MCF 10A (cell line): ENCODE data around the gene GNB1L. TPM values are rescaled to one million over a fixed set of nuclear protein-coding genes. Genes with fewer than 3 reads are reported as not detected.
A peak's percentile ranks its signal among the peaks of the same experiment; 100 is the strongest.

Experiments
- BruUV-seq: library from RNA; stranded (reverse); fragments of 400-500 nt; replicated peaks from 2 replicates; lab custom pipeline; 2021; lab: Mats Ljungman, UMichigan
- CTCF ChIA-PET: fragments of 300-600 bp; sonication (Branson Sonifier 250); formaldehyde crosslinking; extraction: SDS; loops from one replicate; lab custom pipeline; 2021; ENCODE audit warnings: antibody characterized with exemption, inconsistent platforms; lab: Yijun Ruan, JAX
- POLR2A ChIA-PET: fragments of 300-600, 350-650 bp; sonication (Branson Sonifier 250); formaldehyde crosslinking; extraction: SDS; loops from one replicate; lab custom pipeline; 2020; ENCODE audit warnings: antibody characterized with exemption, inconsistent platforms; lab: Yijun Ruan, JAX
- DNase-seq: peaks from one replicate; pipeline ENCODE4 v3.0.0-alpha.2; 2018; ENCODE audit not compliant: unreplicated experiment
- H3K27ac Mint-ChIP-seq: one replicate; pipeline ENCODE4 v1.8.0; 2022; ENCODE audit warnings: mild to moderate bottlenecking, low read depth, mixed read lengths; ENCODE audit not compliant: unreplicated experiment
- H3K27me3 Mint-ChIP-seq: one replicate; pipeline ENCODE4 v1.8.0; 2022; ENCODE audit warnings: mixed read lengths; ENCODE audit not compliant: insufficient read depth, unreplicated experiment
- H3K36me3 Mint-ChIP-seq: one replicate; pipeline ENCODE4 v1.8.0; 2022; ENCODE audit warnings: mild to moderate bottlenecking, moderate library complexity, mixed read lengths; ENCODE audit not compliant: insufficient read depth, unreplicated experiment
- H3K4me1 Mint-ChIP-seq: one replicate; pipeline ENCODE4 v1.8.0; 2022; ENCODE audit warnings: mixed read lengths; ENCODE audit not compliant: insufficient read depth, unreplicated experiment
- H3K4me3 Mint-ChIP-seq: one replicate; pipeline ENCODE4 v1.8.0; 2022; ENCODE audit warnings: mild to moderate bottlenecking, moderate library complexity, mixed read lengths; ENCODE audit not compliant: unreplicated experiment
- H3K9me3 Mint-ChIP-seq: one replicate; pipeline ENCODE4 v1.8.0; 2022; ENCODE audit warnings: mixed read lengths; ENCODE audit not compliant: unreplicated experiment
- CTCF ChIP-seq: fragments of 200-600 bp; IDR thresholded peaks from one replicate; pipeline ENCODE4 v1.8.0; 2022; ENCODE audit warnings: antibody characterized with exemption, mild to moderate bottlenecking; ENCODE audit not compliant: unreplicated experiment
- intact Hi-C: fragments of 100-400 bp; cut with micrococcal nuclease; formaldehyde crosslinking; loops from 2 replicates; pipeline ENCODE4 v1.14.1; 2022
- total RNA-seq: library from RNA; stranded (reverse); gene quantifications from 2 replicates; pipeline ENCODE4 v1.2.3, GENCODE V29; 2022

Gene GNB1L
- total RNA-seq, 1 experiment from 2014 or later = 4.3 TPM

- ChIA-PET POLR2A (interaction anchor here (0.8 kb wide), 1 partner anchor 149 kb away, joined by 5 read pairs; no protein-coding TSS in a partner anchor), CTCF (no interaction called here)
- H3K4me1 Mint-ChIP-seq = no peaks in the 10 kb centered on the region
- no peak for TF ChIP-seq CTCF
- H3K9me3 Mint-ChIP-seq = no peaks in the 10 kb centered on the region
- intact Hi-C loops = no loop called here
- H3K36me3 Mint-ChIP-seq = no peaks in the 10 kb centered on the region
- H3K27me3 Mint-ChIP-seq = no peaks in the 10 kb centered on the region
- no peak overlapping the region for H3K4me3 Mint-ChIP-seq
- no peak overlapping the region for H3K27ac Mint-ChIP-seq
- no TSS peak for BruUV-seq
- no peak for DNase-seq
These were observed 5.3 kb upstream of the GNB1L start for GRCh38 chr22:19859861-19860510.

DNA sequence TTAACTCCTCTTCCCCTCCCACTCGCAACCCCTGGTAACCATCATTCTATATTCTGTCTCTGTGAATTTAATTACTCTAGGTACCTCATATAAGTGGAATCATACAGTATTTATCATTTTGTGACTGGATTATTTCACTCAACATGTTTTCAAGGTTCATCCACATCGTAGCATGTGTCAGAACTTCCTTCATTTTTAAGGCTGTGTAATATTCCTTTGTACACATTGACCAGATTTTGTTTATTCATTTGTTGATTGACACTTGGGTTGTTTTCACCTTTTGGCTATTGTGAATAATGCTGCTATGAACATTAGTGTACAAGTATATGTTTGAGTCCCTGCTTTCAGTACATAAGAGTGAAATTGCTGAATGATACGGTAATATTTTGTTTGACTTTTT, 2.7 kb upstream of the GNB1L start:
- H3K27ac Mint-ChIP-seq = no peak overlapping the region

GRCh38 chr22:19855504-19856409, 1.1 kb upstream of the GNB1L start:
- H3K27me3 Mint-ChIP-seq = no peaks in the 10 kb centered on the region
- H3K36me3 Mint-ChIP-seq = peaks cover 13% of the 10 kb centered on the region
- intact Hi-C loops = loop anchor here (2.0 kb wide), 1 partner anchor 25 kb away; no protein-coding TSS in a partner anchor
- no peaks in the 10 kb centered on the region for H3K9me3 Mint-ChIP-seq
- CTCF ChIA-PET = interaction anchor here (0.6 to 1.2 kb wide), 8 partner anchors 14 to 754 kb away, joined by 3 to 4 read pairs (median 3); no protein-coding TSS in a partner anchor
- TF ChIP-seq CTCF = no peak
- POLR2A ChIA-PET = interaction anchor here (0.6 to 3.8 kb wide), 23 partner anchors 9 to 1159 kb away, joined by 3 to 53 read pairs (median 4); partner anchors contain the start of genes COMT, HIRA and TXNRD2
- H3K4me1 Mint-ChIP-seq = peaks cover 21% of the 10 kb centered on the region
- peak overlapping the region; percentile 86 for H3K27ac Mint-ChIP-seq
- peak; percentile 84 for DNase-seq
- peak overlapping the region; percentile 86 for H3K4me3 Mint-ChIP-seq
- TSS peak; percentile 35 for BruUV-seq

More for the DNA sequence above, 2.7 kb upstream of the GNB1L start:
- peaks cover 14% of the 10 kb centered on the region for H3K4me1 Mint-ChIP-seq
- no peak overlapping the region for H3K4me3 Mint-ChIP-seq
- H3K27me3 Mint-ChIP-seq = no peaks in the 10 kb centered on the region
- intact Hi-C loops = loop anchor here (1.0 kb wide), 1 partner anchor 34 kb away; no protein-coding TSS in a partner anchor
- no TSS peak for BruUV-seq
- POLR2A ChIA-PET = no interaction called here
- no peak for DNase-seq
- TF ChIP-seq CTCF = no peak
- H3K9me3 Mint-ChIP-seq = no peaks in the 10 kb centered on the region
- no peaks in the 10 kb centered on the region for H3K36me3 Mint-ChIP-seq
- CTCF ChIA-PET = no interaction called here
